GM21367 (cell line): ENCODE data around the gene KPNA6.
"Not testable (repeated sequence)": the region's sequence is repeated elsewhere in the genome, so short reads cannot be mapped to it uniquely, and the experiment has no call there.

ENCODE experiments used
- ATAC-seq: cut with Tn5 transposase; IDR thresholded peaks from one replicate; pipeline ENCODE4 v1.9.1; 2021; ENCODE audit not compliant: unreplicated experiment

Gene KPNA6

DNA sequence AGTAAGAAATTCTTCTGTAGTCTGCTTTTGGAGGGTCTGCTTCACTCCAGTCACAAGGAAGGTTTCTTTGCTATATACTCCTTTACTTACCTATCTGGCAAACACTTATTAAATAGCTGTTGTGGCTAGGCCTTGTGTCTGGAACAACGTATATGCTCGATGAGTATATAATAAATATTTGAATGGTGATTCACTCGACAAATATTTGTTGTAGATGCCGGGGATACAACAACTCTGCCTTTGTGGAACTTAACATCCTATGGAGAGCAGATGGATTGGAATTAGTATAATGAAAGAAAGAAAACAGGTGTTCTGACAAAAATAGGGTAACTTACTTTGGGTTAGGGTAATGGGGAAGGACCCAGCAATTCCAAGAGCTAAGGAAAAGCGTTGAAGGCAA, 31.1 kb downstream of the KPNA6 start:
- ATAC-seq: no peak

DNA sequence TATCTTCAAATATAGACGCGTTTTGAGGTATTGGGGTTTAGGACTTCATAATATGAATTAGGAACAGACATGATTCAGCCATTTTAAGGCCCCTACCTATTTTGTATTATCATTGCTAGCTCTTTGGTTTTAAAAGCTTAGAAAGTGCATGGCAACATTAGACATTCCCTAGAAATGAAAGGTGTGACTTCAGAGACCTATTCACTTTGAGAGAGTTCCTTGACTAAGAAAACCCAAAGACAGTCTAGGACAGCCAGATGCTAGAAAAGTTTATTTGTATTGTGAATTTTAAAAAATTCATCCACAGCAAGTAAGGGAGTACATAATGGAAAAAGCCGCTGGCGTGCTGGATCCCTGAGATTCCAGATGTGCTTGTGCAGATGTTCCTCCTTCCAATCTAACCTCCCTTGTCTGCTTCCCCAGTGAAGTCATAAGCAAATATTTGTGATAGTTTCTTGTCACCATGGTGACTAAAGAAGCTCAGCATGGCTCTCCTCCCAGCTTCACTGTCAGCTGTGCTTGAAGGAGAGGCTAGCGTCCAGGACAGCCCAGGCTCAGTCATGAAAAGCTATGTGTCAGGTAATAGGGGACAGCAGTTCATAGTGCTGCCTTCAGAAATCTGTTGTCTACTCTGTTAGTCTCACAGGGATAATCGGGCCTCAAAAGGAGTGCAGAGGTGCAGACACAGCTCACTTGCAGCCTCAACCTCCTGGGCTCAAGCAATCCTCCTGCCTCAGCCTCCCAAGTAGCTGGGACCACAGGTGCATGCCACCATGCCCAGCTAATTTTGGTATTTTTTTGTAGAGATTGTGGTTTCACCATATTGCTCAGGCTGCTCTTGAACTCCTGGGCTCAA, 34.8 kb downstream of the KPNA6 start:
- no peak for ATAC-seq

DNA sequence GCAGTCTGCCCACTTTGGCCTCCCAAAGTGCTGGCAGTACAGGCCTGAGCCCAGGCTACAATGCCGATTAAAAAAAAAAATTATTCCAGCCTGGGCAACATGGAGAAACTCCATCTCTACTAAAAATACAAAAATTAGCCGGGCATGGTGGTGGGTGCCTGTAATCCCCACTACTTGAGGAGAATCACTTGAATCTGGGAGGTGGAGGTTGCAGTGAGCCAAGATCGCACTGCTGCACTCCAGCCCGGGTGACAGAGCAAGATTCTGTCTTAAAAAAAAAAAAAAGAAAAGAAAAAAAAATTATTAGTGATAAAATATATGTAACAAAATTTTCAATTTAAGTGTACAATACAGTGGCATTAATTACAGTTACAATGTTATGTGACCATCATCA, 35.4 kb downstream of the KPNA6 start:
- not testable (repeated sequence) for ATAC-seq

- ATAC-seq: no peak
These were observed 36.2 kb downstream of the KPNA6 start for GRCh38 chr1:32144033-32144432.

- ATAC-seq: not testable (repeated sequence)
These were observed 39.9 kb downstream of the KPNA6 start for GRCh38 chr1:32147799-32148198.

DNA sequence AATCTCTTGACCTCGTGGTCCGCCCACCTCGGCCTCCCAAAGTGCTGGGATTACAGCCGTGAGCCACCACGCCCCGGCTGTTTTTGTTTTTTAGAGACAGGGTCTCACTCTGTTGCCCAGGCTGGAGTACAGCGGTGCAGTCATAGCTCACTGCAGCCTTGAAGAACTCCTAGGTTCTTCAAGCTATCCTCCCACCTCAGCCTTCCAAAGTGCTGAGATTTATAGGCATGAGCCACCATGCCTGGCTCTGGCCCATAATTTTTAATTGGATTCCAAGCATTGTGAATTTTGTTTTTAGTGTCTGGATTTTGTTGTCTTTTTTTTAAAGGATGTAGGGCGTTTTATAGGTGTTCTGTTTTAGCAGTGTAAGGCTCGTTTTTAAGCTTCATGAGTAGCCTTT, 43.0 kb downstream of the KPNA6 start:
- ATAC-seq: no peak

- no peak for ATAC-seq
These were observed 43.5 kb downstream of the KPNA6 start for GRCh38 chr1:32151319-32151787.

GRCh38 chr1:32159189-32159588, 51.3 kb downstream of the KPNA6 start:
- no peak for ATAC-seq

DNA sequence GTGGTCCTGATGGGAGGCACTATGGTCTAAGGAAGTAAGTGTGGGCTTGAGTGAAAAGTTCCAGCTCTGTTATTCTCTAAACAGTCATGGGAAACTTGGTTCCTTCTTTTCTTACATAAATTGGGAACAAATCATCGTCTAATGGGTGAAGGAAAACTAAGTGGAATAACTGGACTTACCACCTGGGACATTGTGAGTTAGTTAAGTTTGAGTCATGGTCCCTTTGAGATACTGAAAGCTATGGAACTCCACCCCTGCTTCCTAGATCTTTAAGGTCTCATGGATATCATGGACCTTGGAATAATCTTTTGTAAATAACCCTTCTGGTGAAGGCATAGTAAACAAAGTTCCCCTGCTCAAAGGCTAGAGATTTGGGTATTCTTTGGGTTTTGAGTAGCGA, 55.5 kb downstream of the KPNA6 start:
- ATAC-seq: no peak

DNA sequence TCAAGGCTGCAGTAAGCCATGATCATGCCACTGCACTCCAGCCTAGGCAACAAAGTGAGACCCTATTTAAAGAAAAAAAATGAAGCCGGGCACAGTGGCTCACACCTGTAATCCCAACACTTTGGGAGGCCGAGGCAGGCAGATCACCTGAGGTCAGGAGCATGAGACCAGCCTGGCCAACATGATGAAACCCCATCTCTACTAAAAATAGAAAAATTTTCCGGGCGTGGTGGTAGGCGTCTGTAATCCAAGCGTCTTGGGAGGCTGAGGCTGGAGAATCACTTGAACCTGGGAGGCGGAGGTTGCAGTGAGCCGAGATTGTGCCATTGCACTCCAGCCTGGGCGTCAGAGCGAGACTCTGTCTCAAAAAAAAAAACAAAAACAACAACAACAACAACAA, 57.8 kb downstream of the KPNA6 start:
- not testable (repeated sequence) for ATAC-seq

- ATAC-seq: no peak
These were observed 63.1 kb downstream of the KPNA6 start for GRCh38 chr1:32170991-32171390.

- no peak for ATAC-seq
These were observed 64.9 kb downstream of the KPNA6 start for GRCh38 chr1:32172621-32173245.

DNA sequence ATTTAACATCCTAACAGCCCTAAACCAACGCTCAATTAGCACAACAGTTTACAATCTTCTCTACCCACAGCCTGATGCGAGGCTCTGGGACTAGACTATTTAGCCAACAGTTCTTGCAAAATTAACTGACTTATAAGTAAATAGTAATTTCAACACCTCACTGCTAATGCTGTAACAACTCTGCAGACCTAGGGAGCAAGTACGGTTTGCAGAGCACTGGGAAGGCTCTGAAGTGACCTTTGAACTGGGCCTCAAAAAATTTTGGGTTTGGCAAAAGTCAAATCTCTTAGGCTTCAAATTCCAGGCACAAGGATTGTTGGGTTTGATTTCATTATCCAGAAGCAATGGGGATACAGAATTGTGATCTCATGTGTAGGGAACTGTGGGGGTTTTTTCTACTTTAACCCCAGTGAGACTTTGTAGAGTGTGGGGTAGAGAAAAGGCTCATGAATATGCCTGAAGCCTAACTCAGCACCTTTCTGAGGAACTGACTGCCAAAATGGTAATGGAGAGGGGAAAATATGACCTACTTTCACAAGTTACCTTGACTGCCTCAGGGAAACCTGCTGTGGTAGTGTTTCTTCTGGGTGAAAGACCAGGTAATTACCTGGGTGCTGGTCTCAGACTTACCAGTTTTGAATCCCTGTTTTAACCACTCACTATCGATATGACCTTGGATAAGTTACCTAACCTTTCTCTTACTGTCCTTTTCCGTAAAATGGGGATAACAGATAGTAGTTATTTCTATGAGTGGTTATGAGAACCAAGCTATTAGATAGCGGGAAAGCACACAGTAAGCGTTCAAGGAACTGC, 70.7 kb downstream of the KPNA6 start:
- no peak for ATAC-seq

DNA sequence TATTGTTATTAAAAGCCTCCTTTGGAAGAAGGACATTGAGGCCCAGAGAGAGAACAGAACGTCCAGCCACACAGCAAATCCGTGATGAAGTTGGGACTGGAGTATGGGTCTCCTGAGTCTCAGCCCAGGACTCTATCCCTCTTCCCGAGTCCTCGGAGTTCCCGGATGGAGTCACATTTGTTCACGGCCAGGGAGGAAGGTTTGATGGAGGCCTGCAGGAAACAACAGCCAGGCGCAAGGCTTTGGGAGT, 71.3 kb downstream of the KPNA6 start:
- peak; percentile 5 for ATAC-seq

DNA sequence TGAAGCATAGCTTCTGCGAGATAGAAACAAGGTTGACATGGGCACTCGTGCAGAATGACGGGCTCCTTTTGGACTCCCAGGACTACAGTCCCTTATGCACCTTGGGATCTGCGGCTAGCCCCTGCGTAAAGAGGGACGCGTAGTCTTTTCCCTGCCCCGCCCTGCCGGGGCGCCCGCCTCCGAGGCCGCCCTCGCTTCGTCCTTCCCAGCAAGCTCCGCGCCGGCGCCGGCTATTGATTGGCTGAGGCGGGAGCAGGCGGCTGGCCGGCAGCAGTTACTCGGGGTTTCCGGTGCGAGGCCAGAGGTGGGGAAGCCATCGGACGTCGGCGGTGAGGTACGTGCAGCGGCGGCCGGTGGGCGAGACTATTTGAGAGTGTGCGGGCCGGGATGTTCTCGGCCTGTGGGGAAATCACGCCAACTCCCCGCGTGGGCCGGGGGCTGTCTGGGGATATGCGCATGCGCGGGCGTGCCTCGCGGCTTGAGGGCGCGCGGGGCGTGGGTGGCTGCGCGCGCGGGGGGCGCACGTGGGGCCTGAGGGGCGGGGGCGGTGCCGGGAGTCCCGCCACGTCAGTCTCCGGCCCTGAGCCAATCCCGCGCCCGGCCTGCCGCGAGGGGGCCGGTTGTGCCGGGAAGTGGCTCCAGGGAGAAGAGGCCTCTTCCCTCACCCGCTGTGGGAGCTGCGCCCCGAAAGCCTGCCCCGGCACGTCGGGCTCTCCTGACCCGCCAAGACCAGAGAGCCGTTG, 71.8 kb downstream of the KPNA6 start, which contains the start of gene TXLNA:
Gene TXLNA, plus strand, starts transcription at position 233 of the 743 bp plus-strand sequence. CDS start 671 bp downstream, outside the sequence.
- ATAC-seq: peak; percentile 71

DNA sequence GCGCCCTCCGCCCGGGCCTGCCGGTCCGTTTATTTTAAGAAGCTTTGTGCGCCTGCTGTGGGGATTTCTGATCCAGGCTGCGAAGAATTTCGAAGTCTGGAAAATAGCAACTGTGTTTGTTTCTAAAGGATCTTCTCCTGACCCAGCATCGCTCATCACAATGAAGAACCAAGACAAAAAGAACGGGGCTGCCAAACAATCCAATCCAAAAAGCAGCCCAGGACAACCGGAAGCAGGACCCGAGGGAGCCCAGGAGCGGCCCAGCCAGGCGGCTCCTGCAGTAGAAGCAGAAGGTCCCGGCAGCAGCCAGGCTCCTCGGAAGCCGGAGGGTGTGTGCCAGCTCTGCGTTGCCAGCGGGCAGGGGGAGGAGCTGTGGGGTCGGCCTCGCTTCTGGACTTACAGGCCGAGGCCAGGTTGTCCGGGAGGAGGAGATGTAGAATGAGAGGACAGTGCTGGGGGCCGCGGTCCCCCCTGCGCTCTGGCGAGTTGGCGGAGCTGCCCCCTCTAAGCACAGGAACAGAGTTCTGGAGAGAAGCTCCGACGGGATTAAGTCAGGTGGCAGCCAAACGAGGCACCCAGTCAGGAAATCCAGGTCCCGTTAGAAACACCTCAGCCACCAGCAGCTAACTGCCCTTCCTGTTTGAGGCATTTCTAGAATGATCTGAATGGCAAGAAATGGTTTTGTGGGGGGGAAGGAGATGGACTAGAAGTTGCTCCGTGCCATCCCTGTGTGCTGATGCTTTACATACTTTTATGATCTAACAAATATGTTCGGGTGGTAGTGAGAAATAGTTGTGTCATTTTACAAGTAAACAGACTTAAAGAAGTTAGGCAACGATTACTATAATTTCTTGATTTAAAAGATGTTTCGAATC, 72.6 kb downstream of the KPNA6 start:
- ATAC-seq: peak; percentile 9

GRCh38 chr1:32181065-32181464, 73.2 kb downstream of the KPNA6 start:
- no peak for ATAC-seq

DNA sequence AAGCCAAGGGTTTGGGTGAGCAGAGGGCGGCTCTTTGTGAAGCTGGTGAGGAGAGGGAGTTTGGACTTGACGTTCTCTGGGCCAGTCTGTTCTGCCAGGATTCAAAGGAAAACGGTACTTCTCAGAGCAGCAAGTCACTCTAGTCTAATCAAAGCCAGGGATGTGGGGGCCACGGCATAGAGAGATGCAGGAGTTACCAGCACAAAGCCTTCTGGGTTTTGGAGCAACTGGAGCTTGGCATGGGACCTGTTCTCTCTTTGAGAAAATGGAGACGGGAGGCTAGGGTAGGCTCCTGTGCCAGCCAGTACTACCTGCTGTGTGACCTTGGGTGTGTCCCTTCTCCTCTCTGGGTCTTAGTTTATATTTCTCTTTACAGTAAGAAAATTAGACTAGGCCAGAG, 73.7 kb downstream of the KPNA6 start:
- ATAC-seq: no peak

GRCh38 chr1:32182060-32182459, 74.2 kb downstream of the KPNA6 start:
- no peak for ATAC-seq

- no peak for ATAC-seq
These were observed 76.8 kb downstream of the KPNA6 start for GRCh38 chr1:32184650-32185049.
